GM21381 (cell line): Measurements from ENCODE around the gene POLDIP3.
A peak's percentile ranks its signal among the peaks of the same experiment; 100 is the strongest.
"Not testable (repeated sequence)": the region's sequence is repeated elsewhere in the genome, so short reads cannot be mapped to it uniquely, and the experiment has no call there.

Source experiments
- ATAC-seq: cut with Tn5 transposase; IDR thresholded peaks from one replicate; pipeline ENCODE4 v1.9.1; 2021; ENCODE audit warnings: mild to moderate bottlenecking, moderate library complexity; ENCODE audit not compliant: unreplicated experiment

Gene POLDIP3

DNA sequence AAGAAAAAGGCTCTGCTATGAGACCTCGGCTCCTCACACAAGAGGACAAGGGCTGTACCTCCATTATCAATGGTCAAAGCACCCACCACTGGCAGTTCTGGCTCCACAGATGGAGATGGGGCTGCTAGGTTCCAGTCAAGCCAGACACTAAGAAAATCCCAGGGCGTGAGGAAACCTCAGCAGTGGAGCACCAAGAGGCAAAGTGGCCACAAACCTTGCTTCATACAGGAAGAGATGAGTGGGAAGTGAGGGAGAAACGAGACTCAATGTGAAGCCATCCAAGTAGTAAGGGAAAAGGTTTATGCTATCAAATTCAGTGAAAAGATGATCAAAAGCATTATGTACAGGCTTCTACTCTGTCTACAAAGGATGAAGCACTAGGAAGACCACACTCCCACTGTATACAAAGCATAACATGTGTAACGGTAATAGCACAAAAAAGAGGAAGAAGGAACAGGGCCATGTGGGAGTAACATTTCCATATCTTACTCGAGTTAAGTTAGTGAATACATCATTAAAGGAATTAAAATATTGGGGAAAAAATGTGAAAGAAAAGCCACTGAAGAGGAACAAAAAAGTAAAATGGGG, 27.0 kb downstream of the POLDIP3 start:
- no peak for ATAC-seq

DNA sequence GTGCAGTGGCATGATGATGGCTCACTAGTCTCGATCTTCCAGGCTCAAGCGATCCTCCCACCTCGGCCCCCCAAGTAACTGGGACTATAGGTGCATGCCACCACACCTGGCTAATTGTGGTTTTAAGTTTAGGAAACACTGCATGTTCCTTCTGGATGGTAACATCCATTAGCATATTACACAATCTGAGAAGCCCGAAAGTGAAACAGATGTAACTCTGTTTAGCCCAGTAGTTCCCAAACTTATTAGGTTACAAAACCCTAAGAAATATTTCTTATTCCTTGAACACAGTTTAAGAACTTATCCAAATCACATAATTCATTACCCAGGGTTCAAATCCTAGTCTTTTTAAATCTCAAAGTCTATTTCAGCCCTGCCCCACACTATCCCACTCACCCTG, 28.3 kb downstream of the POLDIP3 start:
- ATAC-seq, result no peak

DNA sequence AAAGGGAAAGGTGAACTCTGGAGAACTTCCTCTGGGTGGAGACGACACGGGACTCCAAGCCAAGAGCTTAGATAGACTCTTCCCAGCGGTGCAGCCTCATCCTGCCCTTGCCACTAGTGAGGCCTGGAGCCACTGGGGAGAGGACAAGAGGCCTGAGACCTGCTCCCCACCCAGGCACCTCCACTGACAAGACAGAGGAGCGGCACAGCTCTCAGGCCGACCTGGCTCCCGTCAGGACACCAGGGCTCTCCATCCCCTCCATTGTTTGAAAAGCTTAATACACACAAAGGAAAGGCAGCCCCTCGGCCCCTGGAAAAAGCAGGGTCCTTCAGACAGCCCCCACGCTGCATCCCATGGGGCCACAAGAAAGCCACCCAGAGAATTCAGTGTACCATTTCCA, 29.6 kb downstream of the POLDIP3 start:
- ATAC-seq, result no peak

DNA sequence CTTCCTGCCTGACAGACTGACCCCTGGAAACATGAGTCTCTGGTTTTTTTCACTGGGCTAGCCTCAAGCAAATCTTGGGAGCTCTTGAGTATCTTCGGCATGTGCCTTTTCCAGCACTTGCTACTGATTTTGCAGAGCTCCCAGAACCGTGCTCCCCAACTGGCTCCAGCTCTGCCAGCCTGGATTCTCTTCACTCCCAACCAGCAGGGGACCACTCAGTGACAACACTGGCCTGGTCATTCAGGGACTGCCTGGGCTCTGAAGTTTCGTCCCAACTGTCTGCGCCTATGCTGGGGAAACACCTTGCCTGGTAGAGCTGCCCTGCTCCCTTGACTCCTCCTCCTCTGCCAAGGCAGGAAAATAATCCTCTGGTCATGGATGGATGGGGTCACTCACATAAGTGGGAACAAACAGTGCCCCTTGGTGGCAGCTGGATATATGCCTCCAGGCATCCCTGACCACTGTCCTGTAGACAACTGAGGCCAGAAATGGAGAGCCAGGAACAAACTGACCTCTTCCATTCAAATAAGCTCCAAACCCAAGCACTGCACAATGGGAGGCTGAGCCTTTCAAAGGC, 30.2 kb downstream of the POLDIP3 start:
- ATAC-seq, result no peak

DNA sequence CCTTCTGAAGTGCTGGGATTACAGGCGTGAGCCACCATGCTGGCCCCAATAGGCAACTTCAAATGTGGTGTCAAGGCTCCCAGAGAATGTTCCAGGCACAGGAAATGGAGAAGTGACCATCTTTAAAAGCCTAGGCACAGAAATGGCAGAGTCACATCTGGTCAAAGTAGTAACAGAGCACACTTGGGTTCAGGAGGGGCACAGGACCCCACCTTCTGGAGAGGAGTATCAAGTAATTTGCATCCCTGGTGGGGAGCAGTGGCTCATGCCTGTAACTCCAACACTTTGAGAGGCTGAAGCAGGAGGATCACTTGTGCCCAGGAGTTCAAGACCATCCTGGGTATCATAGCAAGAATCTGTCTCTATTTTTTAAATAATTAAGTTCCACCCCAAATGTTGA, 31.7 kb downstream of the POLDIP3 start:
- no peak for ATAC-seq

DNA sequence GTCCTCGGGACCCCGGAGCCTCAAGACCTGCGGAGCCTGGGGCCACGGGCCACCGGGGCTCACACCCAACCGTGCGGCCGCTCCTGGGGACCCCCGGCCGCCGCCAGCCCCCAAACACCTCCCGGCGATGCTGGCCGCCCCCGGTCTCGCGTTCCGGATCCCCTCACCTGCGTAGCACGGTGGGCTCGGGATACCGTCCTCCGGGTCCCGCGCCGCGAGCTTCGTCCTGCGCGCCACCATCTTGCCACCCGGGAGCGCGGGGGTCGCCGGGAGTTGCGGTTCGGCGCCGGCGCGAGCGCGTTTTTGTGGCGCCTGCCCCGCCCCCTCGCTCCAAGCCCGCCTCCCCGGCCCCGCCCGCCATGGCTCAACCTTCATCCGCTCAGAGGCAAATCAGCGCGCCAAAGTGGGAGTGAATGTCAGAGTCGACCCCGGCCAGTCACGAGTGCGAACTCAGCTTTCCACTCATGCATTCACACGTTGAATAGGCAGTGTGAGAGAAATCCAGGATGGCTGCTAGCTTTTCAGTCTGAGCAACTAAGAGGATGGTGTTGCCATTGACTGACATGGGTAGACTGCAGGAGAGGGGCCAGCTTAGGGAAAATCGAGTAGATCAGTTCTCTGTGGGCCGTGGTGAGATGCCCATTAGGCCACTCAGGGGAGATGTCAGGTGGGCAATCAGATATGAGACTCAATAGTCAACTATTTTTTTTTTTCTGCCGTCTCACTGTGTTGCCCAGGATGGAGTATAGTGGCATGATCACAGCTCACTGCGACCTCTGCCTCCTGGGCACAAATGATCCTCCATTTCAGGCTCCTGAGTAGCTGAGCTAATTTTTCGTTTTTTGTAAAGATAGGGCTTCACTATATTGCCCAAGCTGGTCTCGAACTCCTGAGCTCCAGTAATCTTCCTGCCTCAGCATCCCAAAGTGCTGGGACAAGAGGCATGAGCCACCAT, 32.6 kb downstream of the POLDIP3 start:
- ATAC-seq, result peak; percentile 54

DNA sequence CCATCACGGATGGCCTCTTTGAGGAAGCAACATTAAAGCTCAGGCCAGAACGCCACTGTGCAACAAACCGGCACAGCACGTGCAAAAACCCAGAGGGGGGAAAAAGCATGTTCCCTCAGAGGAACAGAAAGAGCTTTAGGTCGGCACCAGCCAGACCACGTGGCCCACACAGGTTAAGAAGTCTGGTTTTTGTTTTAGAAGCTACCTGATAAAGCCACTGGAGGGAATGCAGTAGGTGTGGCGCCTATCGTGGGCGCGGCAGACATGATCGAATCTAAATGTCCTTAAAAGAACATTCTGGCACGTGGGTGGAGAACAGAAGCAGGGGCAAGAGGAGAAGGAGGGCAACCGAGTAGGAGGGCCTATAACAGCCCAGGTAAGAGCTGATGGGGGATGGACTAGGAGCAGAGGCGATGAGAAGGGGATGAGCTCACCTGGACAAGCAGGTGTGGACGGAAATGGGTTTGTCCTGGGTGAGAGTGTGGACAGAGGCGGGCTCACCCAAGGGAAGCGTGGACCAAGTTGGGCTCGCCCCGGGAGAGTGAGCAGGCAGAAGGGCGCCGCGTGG, 33.4 kb downstream of the POLDIP3 start:
- ATAC-seq, result peak; percentile 18

DNA sequence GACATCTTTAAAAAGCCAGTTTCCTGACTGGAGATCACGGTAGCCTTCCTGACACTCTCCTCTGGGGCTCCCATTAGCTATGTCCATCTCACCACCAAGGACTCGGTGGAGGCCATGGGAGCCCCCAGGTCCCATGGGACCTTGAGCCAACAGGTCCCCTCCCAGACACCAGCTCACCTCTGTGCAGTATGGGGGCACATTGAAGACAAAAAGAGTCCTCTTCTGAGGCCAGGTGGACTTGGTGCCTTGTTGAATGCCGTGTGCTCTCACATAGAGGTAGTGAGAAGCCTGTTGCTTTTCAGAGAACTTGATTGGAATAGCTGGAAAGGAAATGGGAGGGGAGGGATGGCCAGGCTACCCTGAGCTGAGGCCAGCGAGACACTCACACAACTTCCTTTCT, 34.6 kb downstream of the POLDIP3 start:
- ATAC-seq, result not testable (repeated sequence)

DNA sequence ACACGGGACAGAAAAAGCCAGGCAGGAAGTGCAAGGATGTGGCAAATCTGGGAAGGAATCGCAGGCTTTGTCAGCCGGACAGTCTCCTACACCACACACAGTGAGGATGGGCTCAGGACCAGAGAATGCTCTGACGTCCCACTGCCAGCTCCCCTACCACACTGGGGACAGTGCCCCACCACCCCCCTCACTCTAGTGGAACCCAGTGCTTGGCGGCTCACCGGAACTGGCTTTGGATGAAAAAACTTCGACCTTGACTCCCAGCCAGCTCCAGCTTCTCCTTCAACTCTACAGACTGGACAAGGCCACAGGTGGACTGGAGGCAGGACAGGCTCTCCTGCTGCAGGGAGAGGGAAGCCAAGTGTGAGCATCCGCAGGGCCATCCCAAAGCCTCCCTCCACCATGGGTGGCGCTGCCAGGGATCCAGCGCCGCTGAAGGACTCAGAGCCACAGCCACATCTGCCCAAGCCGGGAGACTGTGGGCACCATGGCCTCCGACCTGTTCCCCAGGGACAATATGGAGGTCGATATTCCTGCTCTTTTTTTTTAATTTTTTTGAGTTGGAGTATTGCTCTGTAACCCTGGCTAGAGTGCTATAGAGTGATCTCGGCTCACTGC, 37.0 kb downstream of the POLDIP3 start:
- ATAC-seq, result no peak

DNA sequence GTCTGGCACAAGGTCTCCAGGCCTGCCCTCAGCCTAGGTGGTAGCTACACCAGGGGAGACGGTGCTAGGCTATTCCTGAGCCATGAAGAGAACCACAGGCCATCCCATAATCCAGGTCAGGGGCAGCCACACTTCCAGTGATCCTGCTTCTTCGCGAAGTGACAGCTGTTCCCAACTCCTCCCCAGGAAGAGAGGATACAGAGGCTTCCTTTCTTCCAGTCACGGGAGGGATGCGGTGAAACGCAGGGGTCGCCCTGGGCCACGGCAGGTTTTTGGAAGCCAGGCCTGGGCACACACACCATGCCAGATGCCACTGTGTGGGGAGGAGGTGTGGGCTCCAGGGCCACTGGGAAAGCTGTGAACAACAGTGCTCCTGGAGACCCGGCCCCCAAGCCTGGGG, 37.5 kb downstream of the POLDIP3 start:
- ATAC-seq, result not testable (repeated sequence)

DNA sequence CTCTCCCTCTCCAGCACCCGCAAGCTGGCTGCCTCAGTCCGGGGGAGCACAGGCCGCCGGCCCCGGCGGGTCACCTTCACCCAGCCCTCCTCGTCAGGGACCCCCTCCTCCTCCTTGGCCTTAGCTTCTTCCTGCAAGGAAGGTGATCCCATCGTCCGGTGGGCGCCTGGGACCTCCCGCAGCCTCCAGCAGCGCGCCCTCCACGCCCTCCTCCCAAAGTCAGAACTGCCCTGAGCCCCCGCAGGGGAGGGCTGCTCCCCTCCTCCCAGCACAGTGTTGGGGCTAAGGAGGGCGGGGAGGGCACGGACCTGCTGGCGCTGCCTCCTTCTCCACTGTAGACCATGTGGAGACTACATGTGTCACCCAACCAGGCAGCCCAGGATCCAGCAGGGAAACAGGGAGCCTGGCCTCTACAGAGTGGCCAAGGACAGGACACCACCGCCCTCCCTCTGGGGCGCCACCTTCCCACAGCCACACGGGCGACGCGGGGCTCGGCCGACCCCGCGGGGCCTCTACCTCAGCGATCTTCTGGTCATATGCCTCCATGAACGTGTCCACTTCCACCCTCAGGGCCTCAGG, 38.6 kb downstream of the POLDIP3 start:
- not testable (repeated sequence) for ATAC-seq

DNA sequence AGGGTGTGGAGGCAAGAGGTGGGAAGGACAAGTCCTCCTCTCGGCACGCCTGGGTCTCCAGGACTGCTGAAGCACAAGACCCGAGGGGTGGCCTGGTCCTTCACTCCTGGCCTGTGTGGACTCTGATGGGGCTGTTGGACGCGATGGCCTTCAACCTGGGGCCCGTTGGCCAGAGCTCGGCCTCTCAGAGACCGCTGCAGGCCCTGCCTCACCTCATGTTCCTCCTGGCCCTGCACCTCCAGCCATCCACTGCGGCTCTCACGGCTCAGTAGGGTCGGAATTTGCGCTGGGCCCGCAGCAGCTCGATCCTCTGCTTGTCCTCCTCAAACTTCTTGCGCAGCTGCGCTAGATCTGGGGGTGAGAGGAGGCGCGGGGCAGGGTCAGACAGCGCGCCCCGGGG, 40.2 kb downstream of the POLDIP3 start:
- not testable (repeated sequence) for ATAC-seq

DNA sequence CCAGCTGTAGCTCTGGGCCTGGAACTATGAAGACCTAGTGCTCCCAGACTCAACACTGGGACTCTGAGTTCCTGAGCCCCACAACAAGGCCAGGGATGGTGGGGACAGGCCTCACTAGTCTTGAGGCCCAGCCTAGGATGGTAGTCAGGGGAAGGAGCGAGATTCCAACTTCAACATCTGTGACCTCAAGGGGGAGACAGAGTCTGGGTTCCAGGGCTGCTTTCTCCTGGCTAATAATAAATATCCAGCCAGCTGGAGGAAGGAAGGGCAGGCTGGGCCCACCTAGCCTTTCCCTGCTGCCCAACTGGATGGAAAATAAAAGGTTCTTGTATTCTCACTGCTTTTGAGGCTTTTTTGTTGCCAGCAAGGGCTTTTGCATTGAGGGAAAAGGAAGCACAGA, 40.6 kb downstream of the POLDIP3 start:
- ATAC-seq, result not testable (repeated sequence)

DNA sequence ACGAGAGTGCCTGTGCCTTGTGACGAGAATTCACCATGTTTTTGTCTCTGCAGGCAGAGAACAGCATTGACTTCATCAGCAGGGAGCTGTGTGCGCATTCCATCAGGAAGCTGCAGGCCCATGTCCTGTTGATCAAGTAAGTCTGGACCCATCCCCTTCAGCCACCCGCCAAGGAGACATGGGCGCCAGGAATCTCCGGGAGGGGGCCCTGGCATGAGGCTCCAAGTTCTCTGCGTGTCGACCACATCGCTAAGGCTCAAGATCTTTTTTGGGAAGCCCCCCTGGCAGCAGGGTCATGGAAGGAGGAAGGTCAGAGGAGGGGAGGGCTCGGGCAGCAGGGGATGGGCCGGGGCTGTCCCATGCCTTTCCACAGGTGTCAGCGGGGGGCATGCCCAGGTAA, 43.6 kb downstream of the POLDIP3 start:
- not testable (repeated sequence) for ATAC-seq

DNA sequence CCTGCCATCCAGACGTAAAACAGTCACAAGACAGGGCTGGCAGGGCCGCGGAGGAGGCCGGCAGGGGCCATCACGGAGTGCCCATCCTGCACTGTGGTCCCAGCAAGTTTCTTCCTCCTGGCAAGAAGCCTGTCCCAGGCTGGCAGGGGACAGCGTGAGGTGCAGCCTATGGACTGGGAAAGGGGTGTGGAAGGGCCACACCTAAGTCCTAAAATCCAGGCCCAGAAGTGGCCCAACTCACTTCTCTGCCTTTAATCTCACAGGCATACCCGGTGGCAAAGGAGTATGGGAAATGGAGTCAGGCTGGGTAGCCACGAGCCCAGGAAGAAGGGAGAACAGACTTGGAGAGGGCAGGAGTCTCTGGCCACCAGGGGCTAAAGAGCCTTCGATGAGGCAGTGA, 44.1 kb downstream of the POLDIP3 start:
- not testable (repeated sequence) for ATAC-seq

DNA sequence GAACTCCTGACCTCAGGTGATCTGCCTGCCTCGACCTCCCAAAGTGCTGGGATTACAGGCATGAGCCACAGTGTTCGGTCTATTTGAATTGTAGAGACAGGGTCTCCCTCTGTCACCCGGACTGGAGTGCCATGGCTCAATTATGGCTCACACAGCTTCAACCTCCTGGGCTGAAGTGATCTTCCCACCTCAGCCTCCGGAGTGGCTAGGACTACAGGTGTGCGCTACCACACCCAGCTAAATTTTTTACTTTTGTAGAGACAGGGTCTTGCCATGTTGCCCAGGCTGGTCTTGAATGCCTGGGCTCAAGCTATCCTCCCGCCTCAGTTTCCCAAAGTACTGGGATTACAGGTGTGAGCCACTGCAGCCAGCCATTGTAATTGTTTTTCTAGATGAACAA, 46.7 kb downstream of the POLDIP3 start:
- ATAC-seq, result not testable (repeated sequence)

DNA sequence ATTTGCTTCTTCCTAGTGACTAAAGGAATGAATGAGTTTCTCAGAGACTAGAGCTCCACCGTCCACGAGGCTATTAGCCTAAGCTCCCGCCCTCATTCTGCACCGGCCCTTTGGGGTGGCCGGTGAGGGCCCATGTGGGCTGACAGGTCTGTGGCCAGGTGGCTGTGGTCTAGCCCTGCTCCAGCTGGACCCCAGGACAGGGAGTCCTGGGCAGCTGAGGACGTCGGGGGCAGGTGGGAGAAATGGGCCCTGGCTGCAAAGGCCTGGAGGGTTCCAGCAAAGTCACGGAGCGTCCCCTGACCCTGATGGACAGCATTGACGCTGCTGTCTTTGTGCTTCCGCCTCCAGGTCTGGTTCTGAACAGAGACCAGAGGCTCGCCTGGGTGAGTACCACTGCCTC, 48.7 kb downstream of the POLDIP3 start:
- ATAC-seq, result no peak

DNA sequence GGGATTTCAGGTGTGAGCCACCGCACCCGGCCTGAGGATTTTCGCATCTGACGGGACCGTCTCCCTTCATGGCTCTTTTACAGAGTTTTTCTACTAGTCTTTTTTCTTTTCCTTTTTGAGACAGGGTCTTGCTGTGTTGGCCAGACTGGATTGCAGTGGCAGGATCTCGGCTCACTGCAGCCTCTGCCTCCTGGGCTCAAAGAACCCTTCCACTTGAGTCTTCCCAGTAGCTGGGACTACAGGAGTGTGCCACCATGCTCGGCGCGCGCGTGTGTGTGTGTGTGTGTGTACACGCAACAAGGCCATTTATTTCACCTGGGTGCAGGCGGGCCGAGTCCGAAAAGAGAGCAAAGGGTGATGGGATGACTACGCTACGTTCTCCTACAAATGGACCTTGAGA, 50.0 kb downstream of the POLDIP3 start:
- ATAC-seq, result no peak

DNA sequence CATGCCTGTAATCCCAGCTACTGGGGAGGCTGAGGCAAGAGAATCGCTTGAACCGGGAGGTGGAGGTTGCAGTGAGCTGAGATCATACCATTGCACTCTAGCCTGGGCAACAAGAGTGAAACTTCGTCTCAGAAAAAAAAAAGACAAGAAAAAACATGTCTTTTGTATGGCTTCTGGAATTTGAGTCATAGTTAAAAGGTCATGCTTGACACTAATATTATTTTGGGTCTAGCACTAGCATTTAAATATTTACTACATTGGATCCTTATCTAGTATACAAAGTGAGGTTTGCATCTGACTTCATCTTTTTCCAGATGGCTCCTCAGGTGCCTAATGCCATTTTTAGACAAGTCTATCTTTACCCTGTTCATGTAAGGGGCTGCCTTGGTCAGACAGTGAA, 50.7 kb downstream of the POLDIP3 start:
- not testable (repeated sequence) for ATAC-seq

DNA sequence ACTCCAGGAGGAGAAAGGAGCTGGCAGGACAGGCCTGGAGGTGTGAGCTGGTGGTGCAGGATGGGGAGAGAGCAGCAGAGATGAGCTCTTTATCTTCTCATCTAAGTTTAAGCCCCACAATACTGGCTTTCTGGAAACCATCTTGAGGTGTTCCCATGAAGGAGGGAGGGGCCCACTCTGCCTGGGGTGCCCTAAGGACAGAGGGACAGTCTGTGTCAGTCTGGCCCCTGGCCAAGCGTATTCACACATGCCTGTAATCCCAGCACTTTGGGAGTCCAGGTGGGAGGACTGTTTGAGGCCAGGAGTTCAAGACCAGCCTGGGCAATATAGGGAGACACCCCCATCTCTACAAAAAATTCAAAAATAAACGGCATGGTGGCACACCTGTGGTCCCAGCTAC, 52.0 kb downstream of the POLDIP3 start:
- no peak for ATAC-seq

DNA sequence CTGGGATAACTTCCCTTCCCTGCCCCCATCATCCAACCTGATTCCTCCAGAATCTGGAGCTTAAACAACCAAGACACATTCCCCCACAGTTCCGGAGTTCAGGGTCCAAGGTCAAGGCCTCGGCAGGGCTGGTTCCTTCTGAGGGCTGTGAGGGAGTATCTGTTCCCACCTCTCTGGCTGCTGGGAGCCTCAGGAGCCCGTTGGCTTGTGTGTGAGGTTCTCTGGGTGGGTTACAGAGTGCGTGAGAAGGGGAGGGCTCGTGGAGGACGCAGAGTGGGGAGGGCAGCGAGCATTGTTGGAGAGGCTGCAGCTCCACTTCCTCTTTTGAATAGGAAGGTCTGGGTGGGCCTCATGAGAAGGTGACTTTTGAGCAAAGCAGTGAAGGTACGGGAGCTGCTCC, 52.4 kb downstream of the POLDIP3 start:
- no peak for ATAC-seq
